ENCODE results near the gene LOXL4.

LOXL4 gene

DNA sequence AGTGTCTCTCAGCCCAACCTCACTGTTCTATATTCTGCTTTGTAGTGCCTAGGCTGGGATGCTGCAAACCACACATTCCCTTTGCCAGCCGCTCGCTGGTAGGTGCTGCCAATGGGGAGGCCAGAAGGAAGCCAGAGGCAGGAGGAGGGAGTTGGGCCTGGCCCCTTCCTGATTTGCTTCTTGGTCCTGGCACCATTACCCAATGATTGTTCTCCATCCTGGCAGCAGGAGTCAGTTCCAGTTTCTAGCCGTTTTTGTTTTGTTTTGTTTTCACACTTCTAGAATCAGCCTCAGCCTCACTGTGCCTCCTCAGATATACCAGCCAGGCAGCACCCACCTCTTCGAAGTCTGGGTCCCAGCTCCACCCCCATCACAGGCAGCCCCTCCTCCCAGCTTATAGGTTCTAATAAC, 27.4 kb upstream of the LOXL4 start:
- DNase-seq (ENCODE audit: low spot score): peak; percentile 64

DNA sequence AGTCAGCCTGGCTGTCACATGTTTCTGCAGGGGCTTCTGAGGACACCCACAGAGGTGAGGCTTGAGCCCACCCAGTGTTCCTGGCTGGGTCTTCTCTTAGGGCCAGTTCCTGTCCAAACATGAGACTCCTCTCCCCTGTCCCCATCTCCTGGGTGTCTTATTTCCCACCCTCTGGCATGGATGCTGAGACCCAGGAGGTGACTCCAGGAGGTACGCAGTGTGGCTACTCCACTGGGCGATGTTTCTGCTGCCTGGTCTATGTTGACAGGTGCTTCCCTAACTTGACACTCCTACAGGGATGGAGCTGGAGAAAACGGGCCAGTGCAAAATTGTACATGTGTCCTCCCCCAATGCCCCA, 26.3 kb upstream of the LOXL4 start:
- no peak for DNase-seq (ENCODE audit: low spot score)

DNA sequence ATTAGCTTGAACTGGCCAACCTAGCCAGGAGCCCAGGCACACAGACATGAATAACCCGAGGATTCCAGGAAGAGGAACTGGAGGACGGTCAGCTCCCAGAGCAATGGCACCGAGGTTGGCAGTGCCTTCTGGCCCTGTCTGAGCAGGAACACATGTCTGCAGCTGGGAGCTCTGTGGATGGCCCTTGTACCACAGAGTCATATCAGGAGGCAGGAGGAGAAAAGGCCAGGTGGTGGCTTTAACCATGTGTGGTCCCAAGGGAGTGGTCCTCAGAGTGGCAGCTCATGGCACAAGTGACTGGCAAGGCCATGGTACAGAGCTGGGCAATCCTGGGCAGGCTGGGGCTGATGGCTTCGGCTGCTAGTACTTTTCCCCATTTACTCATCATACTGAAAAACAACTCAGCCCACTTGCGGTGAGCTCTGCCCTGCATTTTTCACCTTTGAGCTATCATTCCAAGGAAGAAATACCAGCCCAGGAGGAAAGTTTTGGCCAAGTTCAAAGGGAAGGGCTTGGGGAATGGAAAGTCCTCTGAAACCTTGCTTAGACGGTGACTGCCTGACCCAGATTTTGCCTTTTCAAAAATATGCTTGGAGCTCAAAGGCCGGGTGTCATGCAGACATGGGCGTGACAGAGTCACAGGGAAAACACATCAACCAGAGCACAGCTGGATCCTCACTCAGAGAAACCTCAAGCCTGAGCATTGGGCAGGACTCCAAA, 25.7 kb upstream of the LOXL4 start:
- no peak for DNase-seq (ENCODE audit: low spot score)

- DNase-seq (ENCODE audit: low spot score): no peak
Measured at GRCh38 chr10:98292971-98293370, 25.0 kb upstream of the LOXL4 start.

DNA sequence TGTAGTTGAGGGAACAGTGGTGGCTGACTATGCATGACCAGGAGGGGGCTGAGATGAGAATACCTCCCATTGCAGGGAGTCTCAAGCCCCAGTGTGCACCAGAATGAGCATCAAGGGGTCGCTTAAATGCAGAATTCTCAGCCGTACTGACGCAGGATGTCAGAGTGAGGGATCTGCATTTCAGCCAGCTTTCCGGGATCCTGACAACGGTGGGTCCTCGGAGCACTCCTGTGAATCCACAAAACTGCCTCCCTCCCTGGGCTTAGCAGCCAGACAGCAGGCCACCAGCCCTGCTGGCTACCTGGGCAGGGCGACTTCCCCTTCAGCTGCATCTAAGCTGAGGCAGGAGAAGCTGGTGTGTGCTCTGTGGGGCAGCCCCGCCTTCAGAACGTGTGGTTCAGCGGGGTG, 21.8 kb upstream of the LOXL4 start:
- no peak for DNase-seq (ENCODE audit: low spot score)

DNA sequence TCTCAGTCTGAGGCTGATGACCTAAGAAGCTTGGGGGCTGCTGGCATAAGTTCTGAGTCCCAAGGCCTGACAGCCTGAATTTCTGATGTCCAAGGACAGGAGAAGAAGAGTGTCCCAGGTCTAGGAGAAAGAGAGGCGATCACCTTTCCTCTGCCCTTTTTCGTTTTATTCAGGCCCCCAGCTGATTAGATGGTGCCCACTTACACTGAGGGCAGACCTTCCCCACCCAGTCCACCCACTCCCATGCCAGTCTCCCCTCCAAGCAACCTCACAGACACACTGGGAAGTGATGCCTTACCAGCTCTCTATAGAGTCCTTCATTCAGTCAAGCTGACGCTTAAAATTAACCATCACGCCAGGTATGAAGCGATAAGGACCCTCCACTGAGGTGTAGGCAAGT, 19.3 kb upstream of the LOXL4 start:
- no peak for DNase-seq (ENCODE audit: low spot score)

DNA sequence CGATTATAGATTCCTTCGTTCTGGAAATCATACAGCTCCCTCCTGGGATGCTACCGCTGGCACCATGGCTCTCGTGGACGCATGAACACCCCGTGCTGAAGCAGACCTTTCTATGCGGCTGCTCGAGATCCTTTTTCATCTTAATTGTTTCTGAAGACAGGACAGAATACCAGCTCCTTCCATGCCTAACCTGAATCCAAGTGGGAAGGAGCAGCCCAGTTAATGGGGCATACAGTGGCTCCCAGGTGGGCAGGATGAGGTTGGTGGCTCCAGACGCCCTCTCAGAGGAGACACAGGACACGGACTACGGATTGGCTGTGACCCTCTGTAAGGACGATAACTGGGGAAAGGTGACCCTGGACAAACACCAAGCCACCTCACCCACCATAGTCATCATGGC, 18.4 kb upstream of the LOXL4 start:
- DNase-seq (ENCODE audit: low spot score): no peak

DNA sequence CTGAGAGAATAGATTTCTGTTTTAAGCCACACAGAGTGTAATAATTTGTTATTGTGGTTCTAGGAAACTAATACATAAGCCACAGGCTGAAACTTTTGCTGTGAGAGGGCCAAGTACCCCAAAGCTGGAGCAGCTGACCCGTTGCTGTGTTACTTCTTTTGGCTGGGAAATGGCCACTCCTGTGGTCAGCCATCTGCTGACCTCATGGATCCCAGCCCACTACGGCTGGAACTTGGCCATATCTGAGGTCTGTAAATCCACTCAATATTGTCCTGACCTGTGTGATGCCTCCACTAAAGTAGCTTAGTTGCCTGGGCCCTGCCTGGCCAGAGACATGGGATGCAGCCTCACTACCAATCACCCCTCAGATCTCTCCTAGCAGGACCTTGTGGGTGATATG, 17.4 kb upstream of the LOXL4 start:
- DNase-seq (ENCODE audit: low spot score): no peak

- DNase-seq (ENCODE audit: low spot score): no peak
Measured at GRCh38 chr10:98276311-98276710, 8.3 kb upstream of the LOXL4 start.

- DNase-seq (ENCODE audit: low spot score): no peak
Measured at GRCh38 chr10:98274562-98274961, 6.6 kb upstream of the LOXL4 start.

- no peak for DNase-seq (ENCODE audit: low spot score)
Measured at GRCh38 chr10:98273057-98273850, 5.3 kb upstream of the LOXL4 start.

DNA sequence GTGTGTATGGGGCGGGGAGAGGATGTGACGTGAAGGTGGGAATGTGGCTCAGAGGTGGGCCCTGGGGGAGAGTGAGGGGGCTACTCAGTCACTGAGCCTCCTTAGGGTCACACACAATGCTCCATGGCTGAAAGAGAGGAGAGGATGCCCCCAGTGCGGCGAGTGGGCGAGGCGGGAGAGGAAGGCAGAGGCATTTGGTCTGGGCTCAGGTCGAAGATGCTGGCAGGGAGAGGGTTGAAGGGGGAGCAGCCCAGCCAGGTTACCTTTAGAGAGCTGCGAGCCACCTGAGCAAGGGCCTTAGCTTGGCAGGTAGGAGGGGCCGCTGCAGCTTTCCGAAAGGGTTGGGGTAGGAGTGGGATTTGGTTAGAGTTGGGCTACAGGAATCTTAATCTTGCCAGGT, 4.7 kb upstream of the LOXL4 start:
- no peak for DNase-seq (ENCODE audit: low spot score)

DNA sequence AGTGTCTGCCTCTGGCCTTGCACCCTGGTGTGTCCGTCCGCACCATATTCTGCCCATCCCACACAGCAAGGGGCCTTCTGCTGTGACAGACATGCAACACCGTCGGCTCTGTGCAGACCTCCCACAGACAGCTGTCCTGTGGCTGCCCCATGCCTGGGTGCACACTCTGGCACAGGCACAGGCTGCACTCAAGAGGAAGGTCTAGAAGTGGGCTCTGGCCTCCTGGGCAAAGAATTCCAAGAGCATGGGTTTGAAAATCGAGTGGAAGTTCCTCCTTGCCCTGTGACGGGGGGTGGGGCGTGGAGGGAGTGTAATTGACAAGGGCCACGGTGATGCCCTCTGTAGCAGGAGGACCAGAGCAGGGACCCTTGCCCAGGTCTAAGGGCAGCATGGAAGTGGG, 4.3 kb upstream of the LOXL4 start:
- no peak for DNase-seq (ENCODE audit: low spot score)

DNA sequence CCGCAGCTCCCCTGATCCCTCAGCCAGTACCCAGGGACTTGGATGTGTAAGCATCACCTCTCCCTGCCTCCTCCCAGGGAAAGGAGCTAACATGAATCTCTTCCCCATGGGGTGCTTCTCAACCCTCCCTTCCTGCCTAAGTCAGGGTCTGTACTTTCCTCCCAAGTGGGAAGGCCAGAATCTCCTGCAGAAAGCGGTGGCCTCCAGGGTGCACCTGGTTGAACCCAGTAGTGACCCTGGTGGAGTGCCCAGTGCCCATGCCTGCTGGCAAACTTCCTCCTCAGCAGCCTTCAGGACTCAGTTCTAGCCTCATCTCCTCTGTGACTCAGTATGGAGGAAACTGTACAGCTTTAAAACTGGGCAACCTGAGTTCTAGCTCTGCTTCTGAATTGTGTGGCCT, 2.8 kb upstream of the LOXL4 start:
- no peak for DNase-seq (ENCODE audit: low spot score)

DNA sequence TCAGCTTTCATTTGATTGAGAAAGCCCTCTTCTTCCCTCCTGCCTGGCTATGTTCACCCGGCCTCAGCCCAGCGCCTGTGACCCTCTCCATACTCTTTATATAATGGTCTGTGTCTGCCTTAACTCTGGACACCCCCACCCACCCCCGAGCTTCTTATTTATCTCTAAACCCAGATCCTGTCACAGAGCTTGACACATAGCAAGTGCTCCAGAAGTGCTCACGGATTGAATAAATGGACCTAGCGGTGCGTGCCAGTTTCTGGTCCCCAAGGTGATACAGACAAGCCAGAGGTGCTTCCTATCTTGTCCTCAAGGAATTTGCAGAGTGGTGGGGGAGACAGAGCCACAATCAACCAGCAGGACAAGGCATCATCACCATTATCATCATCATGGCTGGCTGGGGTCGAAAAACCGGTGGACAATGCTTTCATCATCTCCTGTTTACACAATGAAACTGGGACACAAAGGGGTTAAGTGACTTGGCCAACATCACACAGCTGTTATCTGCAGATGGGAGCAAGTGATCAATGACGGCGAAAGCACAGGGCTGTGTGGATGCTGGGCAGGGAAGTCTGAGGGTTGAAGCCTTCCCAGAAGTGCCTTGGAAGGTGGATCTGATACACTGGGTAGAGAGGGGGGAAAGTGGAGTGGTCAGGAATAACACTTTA, 2.2 kb upstream of the LOXL4 start:
- DNase-seq (ENCODE audit: low spot score): no peak

DNA sequence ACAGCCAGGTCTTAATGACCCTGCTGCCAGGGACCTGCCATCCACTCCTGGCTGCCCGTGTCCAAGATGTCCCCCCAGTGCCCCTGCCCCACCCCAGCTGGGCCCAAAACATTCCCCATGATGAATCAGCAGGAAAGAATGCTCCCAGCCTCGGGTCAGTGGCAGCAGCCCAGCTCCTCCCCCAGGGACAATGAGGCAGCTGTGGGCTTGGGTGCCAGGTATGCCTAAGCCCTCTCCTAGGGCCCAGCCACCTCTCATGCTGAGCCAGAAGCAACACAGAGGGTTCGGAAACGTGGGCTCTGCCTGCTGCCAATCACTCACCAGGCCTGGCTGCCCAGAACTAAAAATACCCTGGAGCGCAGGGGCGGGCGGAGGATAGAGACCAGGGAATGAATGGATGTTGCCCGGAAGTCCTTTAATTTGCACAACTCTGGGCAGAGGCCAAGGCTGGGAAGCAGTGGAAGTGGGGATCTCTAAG, 1.5 kb upstream of the LOXL4 start:
- DNase-seq (ENCODE audit: low spot score): no peak

- DNase-seq (ENCODE audit: low spot score): no peak
Measured at GRCh38 chr10:98268694-98269431, 869 bp upstream of the LOXL4 start.

DNA sequence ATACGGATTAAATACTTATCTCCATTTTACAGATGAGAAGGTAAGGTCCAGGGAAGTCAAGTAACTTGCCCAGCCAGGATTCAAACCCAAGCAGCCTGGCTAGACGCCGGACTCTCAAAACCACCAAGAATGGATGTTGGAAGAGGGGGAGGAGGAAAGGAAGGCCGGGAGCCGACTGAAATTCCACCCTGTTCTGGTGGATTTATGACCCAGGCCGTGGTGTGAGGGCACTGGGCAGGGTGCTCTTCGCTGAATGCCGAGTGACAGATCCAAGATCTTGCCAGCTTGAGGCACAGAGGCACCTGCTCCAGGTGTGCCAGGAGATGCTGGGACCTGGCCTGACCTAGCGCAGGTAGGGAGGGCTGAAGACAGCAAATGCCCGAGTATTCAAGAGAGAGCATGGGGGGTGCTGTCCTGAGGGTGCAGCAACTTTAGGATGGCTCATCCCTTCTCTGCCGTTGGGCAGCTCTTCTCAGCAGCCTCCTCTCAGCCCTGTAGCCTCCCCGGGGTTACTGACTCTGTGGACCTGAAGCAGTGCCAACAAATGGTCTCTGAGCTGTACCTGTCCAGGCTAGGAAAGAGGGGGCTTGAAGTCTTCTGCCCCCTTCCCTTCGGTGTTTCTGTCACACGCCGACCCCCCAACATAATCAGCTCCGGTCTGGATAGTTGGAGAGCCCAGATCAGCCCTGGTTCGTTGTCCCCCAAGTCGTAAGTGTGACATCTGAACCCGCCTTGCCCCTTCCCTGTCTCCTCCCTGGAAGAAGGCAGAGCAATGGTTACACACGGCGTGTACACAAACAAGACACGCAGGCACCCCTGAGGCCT, 713 bp downstream of the LOXL4 start:
- no peak for DNase-seq (ENCODE audit: low spot score)

- DNase-seq (ENCODE audit: low spot score): no peak
Measured at GRCh38 chr10:98266647-98267046, 1.3 kb downstream of the LOXL4 start.

DNA sequence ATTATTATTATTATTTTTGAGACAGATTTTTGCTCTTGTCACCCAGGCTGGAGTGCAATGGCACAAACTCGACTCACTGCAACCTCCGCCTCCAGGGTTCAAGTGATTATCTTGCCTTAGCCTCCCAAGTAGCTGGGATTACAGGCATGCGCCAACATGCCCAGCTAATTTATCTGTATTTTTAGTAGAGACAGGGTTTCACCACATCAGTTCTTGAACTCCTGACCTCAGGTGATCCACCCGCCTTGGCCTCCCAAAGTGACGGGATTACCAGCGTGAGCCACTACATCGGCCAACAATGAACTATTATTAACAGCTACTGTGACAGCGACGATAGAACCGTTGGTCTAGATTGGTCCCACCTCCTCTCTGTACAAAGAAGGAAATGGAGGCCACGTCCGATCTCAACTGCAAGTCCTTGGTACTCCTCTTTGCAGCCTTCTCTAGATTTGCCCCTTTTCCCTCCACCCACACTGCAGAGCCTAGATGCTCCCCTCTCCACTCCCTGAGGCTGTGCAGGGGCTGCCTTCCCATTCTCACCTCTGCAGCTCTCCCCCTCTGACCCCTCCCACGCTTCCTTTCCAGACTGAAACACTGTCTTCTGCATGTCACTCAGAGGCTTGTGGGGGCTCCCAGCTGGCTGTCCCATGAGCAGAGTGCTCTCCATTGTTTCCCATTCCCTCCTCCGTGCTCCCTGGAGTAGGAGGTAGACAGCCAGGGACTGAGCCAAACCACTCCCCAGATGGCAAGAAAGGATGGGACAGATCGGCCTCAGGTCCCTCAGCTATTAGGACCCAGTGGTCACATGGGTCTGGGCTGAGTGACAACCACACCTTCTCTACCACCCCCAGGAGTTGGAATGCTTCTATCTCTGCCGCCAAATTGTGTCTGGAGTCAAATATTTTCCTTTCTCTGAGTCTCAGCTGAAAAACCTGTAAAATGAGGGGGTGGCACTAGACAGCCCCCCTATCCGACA, 2.3 kb downstream of the LOXL4 start:
- DNase-seq (ENCODE audit: low spot score): no peak
